Fibroblast of upper back skin (primary cell): ENCODE data around the gene MOBP.
"Not testable (repeated sequence)": the region's sequence is repeated elsewhere in the genome, so short reads cannot be mapped to it uniquely, and the experiment has no call there.

Experiments used
- DNase-seq: peaks from one replicate; pipeline ENCODE4 v3.0.0-alpha.2; 2013

Gene MOBP, protein sequence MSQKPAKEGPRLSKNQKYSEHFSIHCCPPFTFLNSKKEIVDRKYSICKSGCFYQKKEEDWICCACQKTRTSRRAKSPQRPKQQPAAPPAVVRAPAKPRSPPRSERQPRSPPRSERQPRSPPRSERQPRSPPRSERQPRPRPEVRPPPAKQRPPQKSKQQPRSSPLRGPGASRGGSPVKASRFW

DNA sequence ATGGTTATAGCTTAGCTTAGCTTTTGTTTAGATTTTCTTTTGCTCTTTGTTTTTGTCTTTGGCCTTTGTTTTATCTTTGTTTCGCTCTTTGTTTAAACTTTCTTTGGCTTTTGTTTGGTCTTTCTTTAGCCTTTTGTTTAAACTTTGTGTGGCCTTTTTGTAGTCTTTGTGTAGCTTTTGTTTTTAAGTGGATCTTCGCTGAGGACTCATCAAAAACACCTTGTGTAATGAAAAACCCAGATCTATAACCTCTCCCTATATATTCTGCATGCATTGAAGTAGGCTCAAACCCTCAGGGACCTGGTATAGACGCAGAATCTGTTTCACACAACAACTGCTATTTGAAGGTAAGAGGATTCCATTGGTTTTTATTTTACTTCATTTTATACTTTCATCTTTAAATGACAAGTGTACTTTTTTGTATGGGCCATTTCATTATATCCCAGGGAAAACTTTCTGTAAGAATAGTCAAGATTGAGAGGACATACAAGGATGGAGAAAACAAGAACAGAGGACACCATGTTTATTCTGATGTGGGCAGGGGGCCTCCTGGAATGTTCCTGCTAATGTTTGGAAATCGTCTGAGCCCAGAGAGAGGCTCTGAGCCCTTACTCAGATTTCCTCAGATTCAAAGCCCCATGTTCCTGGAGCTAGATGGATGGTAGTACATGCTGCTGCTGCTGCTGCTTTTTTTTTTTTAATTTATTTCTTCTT is at the start of gene MOBP:
MOBP (plus strand) TSS at position 287 of the 714 bp plus-strand sequence. CDS start 34,390 bp downstream, outside the sequence.
- no peak for DNase-seq

DNA sequence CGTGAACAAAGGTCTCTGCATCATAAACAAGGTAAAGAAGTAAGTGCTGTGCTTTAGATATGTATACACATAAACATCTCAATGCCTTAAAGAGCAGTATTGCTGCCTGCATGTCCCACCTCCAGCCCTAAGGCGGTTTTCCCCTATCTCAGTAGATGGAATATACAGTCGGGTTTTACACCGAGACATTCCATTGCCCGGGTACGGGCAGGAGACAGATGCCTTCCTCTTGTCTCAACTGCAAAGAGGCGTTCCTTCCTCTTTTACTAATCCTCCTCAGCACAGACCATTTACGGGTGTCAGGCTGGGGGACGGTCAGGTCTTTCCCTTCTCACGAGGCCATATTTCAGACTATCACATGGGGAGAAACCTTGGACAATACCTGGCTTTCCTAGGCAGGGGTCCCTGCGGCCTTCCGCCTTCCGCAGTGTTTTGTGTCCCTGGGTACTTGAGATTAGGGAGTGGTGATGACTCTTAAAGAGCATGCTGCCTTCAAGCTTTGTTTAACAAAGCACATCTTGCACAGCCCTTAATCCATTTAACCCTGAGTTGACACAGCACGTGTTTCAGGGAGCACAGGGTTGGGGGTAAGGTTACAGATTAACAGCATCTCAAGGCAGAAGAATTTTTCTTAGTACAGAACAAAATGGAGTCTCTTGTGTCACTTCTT is 48.8 kb upstream of the MOBP start:
- not testable (repeated sequence) for DNase-seq

DNA sequence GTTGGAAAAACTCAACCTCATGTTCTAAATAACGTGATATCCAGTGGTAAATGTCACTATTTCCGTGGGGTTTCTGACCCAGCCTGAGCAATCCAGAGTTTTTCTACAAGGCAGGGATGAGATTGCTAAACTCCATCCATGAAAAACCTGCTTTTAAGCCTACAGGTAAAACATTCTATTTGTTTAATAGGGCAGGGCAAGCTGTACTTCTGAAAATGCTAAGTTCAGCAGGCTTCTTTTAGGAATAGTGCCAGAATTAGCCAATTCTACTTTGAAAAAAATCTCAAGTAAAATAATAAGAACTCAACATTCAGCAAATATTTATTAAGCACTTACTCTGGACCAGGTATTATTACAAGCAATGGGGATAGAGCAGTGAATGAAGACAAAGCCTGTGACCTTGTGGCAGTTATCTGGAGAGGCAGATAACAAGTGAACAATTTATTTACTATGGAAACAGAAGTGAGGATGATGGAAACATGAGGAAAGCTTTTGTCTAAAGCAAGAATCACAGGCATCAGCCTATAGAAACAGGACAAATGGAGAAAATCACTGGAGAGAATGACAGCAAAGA is 47.7 kb upstream of the MOBP start:
- DNase-seq, result no peak

DNA sequence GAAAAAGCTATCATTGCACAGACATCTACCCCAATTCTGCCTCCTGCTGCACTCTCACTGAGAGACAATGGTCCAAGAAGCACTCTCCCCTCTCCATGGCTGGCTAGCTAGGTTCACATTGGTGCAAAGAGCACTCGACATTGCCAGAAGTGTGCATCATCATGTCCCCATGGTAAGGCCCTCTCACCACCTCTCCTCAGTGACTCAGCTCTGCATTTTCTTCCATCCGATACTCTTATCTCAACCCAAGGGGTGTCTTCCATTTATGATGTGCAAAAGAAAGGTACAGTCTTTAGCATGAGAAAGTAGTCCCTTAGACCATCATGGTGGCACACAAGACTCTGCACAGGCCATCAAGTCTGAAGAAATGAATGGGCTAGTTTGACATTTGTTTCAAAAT is 46.9 kb upstream of the MOBP start:
- no peak for DNase-seq

DNA sequence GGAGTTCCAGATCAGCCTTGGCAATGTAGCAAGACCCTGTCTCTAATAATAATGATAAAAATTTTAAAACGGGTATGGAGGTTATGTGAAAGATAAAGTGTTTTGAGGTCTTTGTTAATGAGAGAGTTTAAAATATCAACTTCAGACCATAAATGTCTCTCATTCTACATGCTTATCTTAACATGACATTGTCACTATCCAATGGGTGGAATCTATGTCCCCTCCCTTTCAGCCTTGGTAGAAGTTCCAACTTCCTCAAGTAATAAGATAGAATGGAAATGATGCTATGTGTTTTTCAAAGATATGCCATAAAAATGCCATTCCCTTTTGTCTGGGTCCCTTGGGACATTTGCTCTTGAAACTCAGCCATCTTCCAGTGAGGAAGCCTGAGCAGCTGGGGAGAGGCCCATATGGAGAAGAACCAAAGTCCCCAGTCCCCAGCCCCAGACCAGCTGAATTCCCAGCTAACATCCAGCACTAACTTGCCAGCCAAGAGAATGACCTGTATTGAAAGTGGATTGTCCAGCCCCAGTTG is 44.0 kb upstream of the MOBP start:
- no peak for DNase-seq

DNA sequence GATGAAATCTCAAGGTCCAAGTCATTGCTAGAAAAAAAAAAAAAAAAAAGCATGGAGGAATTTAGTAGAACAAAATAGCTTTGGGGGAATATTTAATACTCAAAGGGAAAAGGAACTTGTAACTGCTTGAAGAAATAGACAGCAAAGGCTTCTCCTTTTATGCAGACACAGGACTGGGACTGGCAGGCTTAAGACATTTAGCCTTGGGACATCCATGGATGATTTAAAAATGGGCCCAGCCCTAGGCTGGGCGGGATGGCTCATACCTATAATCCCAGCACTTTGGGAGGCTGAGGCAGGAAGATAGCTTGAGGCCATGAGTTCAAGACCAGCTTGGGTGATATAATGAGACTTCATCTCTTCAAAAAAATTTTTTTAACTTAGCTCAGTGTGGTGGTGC is 41.2 kb upstream of the MOBP start:
- DNase-seq, result no peak

DNA sequence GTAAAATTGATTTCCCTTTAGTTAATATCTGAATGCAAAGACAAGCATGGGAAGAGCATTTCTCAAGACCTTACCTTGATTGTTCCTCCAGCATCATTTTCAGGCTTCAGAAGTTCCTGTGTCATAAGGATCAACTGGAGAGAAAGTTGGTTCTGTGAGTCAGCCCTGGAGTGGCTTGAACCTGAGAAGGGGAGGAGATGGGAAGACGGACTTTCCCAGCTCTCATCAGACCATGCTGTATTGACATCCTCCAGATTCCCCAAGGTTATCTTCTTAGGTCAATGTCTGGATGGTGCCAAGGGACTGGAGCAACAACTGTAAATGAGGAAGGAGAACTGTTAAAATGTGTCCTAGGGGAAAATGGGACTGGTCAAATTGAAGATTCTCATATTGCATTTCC is 40.0 kb upstream of the MOBP start:
- DNase-seq, result no peak

DNA sequence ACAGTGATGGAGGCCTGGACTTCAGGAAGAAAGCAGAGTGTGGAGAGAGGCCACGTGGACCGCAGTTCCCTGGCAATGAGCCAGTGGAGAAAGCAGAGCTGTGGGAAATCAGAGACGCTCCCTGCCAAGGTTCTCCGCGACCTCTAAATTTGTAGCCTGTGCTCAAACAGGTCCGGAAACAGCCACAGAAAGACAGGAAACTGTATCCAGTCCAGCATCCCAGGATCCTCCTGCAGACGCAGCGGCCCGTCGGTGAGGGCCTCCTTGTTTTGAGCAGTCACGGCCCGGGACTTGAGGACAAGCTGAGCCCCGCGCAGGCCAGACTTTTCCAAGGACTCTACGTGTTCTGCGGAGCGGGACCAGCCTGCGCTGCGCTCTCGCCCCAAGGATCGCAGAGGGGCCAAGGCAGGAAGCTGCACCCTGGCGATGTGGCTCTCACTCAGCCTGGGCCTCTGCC is 38.7 kb upstream of the MOBP start:
- no peak for DNase-seq

DNA sequence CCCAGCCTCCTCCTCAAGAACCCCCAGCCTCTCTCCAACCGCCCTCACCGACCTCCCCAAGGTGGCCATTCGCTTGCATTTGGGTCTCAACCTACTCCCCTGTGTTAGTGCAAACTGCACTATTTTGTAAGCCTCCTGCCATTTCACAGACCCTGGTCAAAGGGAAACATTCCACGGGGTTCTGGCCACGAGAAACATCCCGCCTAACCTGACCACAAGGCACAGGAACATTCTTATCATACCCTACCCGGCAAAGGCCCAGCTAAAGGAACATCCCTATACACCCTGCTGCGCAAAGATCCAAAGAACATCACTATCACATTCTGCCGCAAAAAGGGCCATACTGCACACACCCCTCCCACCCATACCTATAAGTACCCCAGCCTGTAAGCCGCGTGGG is 38.0 kb upstream of the MOBP start:
- no peak for DNase-seq

DNA sequence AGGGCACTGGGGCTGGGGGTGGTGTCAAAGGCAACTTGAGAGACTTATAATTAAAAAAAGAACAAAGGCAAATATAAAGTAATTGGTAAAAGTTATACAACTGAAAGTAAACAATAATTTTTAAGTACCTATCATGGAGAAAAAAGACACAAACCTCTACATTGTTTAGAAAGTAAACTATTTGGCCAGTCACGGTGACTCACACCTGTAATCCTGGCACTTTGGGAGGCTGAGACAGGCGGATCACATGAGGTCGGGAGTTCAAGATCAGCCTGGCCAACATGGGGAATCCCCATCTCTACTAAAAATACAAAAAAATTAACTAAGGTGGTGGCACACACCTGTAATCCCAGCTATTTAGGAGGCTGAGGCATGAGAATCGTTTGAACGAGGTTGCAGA is 35.1 kb upstream of the MOBP start:
- no peak for DNase-seq

DNA sequence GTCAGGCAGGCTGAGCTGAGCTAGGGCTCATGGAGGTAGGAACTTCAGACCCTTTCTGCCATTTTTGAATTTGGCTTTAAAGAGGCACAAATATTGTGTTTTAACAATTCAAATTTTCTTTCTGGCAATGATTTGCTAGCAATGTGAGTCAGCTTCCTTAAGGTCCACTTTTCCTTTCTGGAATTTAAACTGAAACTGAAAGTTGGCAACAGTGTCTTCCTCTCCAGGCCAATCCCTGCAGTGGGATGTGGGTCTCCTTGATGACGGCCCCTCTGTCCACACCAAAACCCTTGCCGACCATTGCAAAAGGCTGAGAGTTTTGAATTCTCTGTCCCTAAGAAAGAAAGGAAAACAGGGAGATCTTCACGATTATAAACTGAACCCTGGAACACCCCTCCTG is 33.8 kb upstream of the MOBP start:
- peak; percentile 62 for DNase-seq

DNA sequence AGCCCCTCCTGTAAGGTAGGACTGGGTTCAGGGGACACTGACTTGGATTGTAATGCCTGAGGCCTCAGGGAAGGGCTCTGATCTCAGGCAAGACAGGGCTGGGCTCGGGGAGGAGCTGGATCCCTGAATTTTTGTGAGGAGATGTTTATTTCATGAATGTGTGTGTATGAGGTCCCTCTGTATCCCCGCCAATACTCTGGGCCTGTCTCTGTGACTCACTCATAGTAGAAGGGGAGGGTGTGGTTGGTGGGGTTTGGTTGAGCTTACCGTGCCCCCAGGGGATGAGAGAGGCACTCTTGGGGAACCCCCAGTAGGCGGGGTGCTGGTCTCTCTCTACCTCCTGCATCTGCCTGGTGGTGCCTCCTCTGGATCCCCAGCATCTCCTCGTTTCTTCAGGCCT is 32.9 kb upstream of the MOBP start:
- DNase-seq, result peak; percentile 24

DNA sequence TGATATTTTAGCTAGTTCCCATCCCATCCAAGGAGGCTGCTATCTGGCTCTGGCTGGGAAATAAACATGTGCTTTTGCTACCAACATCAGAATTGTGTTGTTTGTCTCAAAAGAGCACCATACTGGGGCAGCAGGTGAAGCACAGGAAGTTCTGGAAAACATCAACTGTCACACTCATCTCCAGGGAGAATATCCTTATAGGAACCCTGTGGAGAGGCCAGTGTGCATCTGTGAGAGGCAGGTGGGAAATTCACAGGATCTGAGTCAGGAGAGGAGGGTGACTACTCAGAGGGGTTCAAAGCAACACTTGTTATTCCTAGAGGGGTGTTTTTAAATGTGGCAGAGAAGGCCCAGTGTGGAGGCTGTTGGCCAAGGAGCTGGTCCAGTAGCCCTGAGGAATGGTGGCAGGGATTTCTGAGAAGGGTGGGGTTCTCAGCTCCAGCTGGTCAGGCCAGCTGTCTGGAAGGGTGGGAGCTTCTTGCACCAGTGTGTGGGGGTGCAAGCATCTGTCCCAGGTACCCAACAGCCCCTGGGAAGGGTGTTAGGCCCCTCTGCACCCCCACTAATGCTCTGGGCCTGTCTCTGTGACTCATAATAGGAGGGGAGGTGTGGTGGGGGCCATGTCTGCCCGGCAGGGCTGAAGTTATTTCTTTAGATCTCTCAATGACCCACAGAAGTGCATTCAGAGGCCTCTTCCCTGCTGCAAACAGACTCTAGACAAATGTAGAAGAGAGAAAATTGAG is 32.3 kb upstream of the MOBP start:
- DNase-seq, result no peak

DNA sequence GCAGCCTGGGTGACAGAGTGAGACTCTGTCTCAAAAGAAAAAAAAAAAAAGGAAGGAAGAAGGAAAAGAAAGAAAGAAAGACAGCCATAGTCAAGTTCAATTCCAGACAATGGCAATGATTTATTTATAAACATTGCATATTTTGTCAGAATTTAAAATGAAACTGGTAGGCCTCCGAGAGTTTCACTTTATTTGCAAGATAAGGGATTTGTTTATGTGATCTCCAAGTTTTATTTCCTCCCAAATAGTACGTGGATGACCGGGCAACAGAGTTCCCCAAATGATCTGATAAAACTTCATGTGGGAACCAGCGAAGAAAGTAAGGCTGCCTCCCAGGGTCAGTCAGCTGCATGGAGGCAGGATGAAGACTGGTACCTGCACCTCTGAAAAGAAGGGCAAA is 28.6 kb upstream of the MOBP start:
- DNase-seq, result no peak

DNA sequence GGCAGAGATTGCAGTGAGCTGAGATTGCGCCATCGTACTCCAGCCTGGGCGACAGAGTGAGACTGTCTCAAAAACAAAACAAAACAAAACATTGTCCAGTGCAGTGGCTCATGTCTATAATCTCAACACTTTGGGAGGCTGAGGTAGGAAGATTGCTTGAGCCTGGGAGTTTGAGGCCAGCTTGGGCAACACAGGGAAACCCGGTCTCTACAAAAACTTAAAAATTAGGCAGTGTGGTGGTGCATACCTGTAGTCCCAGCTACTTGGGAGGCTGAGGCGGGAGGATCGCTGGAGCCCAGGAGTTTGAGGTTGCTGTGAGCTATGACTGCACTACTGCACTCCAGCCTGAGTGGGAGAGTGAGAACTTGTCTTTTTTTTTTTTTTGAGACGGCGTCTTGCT is 27.2 kb upstream of the MOBP start:
- DNase-seq, result no peak

DNA sequence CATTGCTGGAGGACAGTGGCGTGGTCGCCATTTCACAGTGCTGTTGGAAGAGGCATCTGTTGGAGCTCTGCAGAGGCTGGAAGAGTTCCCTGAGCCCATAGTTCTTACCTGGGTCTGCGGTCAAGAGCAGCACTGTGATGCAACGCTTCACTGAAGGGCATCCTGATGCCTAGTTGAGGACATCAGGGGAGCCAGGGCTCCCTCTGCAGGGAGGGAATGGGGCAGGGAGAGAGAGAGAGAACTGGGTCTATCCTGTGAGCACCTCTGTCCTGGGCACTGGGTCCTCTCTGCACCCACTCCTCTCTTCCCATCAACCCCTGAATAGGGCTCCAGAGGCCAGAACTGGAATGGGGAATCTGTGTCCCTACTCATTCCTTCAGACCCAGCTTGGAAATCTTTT is 23.9 kb upstream of the MOBP start:
- no peak for DNase-seq

DNA sequence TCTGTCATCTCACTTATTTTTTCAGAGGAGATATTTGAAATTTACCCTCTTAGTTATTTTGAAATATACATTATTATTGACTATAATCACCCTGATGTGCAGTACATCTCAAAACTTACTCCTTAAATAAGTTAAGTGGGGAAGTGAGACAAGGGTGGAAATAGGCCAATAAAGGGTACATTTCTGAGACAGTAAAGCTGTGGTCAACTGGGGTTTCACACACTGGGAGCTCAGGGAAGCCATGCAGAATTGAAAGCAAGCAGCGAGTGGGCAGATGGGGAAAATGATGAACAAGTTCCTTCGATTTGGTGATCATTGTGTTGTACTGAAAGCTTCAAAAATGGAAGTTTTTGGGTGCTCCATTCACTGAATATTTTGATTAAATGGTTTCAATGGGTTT is 21.6 kb upstream of the MOBP start:
- no peak for DNase-seq

DNA sequence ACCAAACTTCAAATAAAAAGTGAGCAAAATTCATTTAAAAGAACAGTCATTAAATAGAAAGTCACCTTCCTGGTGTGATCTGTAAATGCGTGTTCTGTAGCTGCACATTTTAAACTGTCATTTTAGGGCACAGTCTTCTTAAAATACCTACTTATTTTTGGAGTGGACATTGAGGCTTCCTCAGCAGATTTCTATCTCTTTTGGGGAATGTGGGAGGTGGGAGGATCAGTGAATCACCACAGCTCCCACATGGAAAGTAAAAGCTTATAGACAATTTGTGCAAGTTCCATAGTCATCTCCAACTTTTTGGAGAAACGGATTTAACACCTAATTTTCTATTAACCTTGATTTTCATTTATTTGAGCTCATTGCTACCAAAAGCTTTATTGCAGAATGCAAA is 21.0 kb upstream of the MOBP start:
- DNase-seq, result no peak

DNA sequence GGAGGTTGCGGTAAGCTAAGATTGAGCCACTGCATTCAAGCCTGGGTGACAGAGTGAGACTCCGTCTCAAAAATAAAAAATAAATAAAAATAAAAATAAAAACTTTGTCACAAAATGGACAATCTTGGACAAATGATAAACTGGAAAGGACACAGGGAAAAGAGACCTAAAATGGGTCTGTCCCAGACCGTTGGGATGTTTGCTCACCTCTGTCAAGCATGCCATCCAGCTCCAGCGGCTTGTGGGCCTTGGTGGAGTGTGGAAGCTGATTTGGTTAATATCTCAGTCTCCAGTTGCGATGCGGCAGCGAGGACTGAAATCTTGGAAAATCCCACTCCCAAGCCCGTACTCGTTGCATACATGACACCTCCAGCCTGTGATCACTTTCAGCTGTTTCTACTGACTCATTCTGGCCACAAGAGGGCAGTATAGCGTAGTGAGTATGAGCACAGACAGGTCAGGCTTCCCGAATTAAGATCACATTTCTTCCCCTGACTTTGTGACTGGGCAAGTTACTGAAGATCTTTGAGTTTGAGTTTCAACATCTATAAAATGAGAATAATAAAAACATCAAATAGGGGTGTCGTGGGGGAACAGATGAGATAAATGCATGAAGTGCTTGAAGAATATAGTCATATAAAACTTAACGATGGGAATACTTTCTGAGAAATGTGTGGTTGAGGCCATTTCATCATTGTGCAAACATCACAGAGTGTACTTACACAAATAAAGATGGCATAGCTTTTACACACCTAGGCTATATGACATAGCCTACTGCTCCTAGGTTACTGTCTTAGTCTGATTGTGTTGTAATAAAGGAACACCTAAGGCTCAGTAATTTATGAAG is 19.6 kb upstream of the MOBP start:
- DNase-seq, result peak; percentile 78

DNA sequence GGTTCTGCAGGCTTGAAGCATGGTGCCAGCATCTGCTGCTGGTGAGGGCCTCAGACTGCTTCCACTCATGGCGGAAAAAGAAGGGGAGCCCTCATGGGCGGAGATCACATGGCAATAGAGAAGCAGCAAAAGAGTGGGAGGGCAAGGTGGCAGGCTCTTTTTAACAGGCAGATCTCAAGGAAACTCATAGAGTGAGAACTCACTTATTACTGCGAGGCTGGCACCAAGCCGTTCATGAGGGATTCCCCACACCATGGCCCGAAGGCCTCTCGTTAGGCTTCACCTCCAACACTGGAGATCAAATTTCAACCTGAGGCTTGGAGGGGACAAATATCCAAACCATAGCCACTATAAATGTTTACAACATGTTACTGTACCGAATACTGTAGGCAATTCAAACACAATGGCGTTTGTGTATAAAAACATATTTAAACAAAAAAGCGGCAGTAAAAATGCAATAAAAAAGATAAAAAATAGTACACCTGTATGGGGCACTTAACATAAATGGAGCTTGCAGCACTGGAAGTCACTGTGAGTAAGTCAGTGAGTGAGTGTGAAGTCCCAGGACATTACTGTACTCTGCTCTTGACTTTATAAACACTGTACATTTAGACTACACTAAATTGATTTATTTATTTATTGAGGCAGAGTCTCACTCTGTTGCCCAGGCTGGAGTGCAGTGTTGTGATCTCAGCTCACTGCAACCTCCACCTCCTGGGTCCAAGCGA is 18.8 kb upstream of the MOBP start:
- DNase-seq, result no peak

DNA sequence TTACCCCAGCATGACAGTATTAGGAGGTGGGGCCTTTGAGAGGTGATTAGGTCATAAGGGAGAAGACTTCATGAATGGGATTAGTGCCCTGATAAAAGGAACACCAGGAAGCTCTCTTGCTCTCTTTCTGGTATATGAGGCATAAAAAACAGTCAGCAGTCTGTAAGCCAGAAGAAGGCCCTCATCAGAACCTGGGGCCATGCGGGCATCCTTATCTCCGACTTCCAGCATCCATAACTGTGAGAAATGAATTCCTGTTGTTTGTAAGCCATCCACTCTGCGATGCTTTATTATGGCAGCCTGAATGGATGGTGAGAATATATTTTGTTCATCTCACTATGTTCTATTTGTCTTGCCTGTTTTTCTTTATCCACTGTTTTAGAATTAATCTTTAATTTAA is 17.7 kb upstream of the MOBP start:
- DNase-seq, result no peak
